GM13977 (cell line): ENCODE data around the gene PRKAG2.

ENCODE experiments used
- DNase-seq: peaks from one replicate; pipeline ENCODE4 v3.0.0; 2012; ENCODE audit warnings: low spot score
- in situ Hi-C: fragments of 300-500 bp; cut with MboI; formaldehyde crosslinking; loops from one replicate; pipeline ENCODE4 v1.12.0; 2022; ENCODE audit warnings: low sequenced_read_pairs, low pct_unique_long_range_greater_than_20kb, mixed read lengths, inconsistent platforms; ENCODE audit not compliant: unreplicated experiment
- TF ChIP-seq, protein P1 (sequence below): IDR thresholded peaks from 2 replicates; pipeline ENCODE4 v1.5.1; 2012; ENCODE audit warnings: mild to moderate bottlenecking, control low read depth; ENCODE audit not compliant: insufficient read depth; ENCODE audit errors: extremely low read depth, missing control alignments

PRKAG2 gene

DNA sequence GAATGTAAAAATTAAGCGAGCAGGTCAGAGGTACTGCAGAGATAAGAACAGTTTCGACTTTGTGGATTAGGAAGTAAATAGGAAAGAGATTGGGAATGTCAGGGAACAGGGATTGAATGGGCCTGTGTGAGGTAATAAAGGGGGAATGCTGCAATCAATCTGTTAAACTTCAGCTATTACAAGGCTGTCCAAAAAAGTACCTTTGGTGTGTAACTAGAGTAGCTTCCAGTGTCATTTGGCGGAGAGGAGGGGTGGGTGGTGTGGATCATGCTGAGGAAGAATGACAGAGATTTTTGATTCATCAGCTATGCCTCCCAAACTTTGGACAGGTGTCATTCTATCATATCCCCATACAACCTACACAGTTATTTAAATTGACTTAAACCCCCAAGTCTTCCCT lies 229.0 kb downstream of the PRKAG2 start:
- in situ Hi-C loops = no loop called here
- DNase-seq = no peak
- TF ChIP-seq, protein P1, sequence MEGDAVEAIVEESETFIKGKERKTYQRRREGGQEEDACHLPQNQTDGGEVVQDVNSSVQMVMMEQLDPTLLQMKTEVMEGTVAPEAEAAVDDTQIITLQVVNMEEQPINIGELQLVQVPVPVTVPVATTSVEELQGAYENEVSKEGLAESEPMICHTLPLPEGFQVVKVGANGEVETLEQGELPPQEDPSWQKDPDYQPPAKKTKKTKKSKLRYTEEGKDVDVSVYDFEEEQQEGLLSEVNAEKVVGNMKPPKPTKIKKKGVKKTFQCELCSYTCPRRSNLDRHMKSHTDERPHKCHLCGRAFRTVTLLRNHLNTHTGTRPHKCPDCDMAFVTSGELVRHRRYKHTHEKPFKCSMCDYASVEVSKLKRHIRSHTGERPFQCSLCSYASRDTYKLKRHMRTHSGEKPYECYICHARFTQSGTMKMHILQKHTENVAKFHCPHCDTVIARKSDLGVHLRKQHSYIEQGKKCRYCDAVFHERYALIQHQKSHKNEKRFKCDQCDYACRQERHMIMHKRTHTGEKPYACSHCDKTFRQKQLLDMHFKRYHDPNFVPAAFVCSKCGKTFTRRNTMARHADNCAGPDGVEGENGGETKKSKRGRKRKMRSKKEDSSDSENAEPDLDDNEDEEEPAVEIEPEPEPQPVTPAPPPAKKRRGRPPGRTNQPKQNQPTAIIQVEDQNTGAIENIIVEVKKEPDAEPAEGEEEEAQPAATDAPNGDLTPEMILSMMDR = no peak

DNA sequence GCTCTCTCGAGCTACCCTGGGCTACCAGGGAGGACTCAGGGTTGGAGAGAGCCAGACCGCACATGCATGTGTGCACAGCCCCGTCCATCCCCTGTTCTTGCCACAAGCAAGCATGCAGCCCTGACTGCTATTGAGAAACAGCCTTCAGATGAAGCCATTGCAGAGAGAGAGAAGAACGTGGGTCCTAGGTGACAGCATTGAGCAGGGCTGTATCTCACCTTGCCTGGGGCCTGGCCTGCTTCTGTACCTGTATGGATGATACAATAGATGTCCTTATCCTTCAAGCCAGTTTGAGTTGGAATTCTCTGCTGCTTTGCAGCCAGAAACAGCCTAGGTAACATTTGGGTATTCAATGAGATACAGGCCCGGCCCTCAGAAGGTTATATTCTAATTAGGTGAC lies 229.9 kb downstream of the PRKAG2 start:
- in situ Hi-C loops = no loop called here
- no peak for DNase-seq
- TF ChIP-seq, protein P1 = no peak

DNA sequence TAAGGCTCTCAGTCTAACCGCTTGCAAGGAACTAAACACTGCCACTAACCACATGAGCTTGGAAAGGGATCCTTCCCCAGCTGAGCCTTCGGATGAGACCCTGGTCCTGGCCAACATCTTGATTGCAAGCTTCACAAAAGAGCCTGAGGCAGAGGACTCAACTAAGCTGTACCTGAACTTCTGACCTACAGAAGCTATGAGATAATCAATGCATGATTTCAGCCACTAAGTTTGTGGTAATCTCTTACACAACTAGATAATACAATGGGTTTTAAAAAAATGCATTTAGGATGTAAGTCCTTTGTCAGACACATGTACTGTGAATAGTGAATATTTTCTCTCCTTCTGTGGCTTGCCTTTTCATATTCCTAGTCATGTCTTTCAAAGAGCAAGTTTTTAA lies 231.6 kb downstream of the PRKAG2 start:
- DNase-seq = no peak
- in situ Hi-C loops = no loop called here
- TF ChIP-seq, protein P1 = no peak

DNA sequence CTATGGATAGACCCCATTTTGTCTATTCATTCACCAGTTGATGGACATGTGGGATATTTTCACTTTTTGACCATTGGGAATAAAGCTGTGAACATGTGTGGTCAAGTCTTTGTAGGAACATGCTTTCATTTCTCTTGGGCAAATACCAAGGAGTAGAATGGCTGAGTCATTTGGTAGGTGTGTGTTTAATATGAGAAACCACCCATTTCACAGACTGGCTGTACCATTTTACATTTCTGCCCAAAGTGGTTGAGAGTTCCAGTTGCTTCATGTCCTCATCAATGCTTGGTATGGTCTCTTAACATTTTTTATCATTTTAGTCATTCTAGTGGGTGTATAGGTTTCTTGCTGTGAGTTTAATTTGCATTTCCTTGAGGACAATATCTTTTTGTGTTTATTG lies 232.4 kb downstream of the PRKAG2 start:
- in situ Hi-C loops = no loop called here
- no peak for DNase-seq
- TF ChIP-seq, protein P1 = no peak

DNA sequence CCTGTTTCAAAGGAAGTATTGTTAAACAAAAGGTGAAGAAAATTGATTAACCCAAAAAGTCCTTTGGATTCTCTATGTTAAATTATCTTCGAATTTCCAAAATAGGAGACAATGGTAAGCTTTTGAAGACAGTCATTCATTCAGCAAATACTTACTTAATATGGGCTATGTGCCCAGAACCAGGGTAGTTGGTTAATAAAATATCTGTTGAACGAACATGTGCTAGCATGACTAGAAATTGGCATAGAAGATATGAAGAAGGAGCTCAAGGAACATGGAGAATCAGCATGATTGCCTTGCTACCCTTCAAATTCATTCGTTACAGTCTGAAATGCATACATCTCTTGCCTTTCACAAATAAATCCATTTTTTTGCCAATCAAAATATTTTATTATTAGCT lies 234.2 kb downstream of the PRKAG2 start:
- no peak for DNase-seq
- in situ Hi-C loops = no loop called here
- TF ChIP-seq, protein P1 = no peak

DNA sequence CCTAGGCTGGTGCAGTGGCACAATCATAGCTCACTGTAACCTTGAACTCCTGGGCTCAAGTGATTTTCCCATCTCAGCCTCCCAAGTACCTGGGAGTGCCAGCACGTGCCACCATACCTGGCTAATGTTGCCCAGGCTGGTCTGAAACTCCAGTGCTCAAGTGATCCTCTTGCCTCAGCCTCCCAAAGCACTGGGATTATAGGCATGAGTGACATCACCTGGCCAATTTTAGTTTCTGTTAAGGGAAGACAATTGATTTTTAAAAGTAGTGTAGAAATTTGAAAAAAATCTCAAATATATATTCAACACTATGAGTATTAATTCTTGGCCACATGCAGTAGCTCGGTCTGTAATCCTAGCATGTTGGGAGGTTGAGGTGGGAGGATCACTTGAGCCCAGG lies 235.3 kb downstream of the PRKAG2 start:
- no peak for DNase-seq
- in situ Hi-C loops = no loop called here
- TF ChIP-seq, protein P1 = no peak

DNA sequence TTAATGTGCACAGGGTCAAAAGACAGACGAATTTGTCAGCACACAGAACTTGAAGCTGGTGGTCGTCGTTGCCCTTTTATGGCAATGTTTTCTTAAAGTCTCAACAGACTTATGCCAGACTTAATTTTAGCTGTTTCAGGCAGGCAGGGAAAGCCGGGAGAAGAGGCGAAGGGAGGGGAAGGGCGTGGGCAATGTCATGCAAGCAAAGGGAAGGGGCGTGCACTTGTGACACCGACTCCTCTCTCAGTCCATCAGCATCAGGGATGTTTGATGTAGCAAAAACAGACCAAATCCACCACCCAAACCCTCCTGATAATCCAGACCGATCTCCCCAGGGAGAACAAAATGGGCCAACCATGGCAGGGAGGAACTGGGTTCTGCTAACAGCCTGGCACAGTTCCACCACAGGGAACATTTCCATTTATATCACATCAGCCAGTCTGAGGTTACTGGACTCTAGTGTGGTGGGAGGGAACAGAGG lies 239.1 kb downstream of the PRKAG2 start:
- in situ Hi-C loops = no loop called here
- TF ChIP-seq, protein P1 = no peak
- no peak for DNase-seq
